IPS-15b (cell line): Measurements from ENCODE around the gene ADAMTS15.
"Not testable (repeated sequence)": the region's sequence is repeated elsewhere in the genome, so short reads cannot be mapped to it uniquely, and the experiment has no call there.

Experiments used
- H3K27me3 ChIP-seq: one replicate; pipeline ENCODE4 v1.6.1; 2013; ENCODE audit warnings: low read length; ENCODE audit not compliant: control insufficient read depth, insufficient read depth
- H3K36me3 ChIP-seq: one replicate; pipeline ENCODE4 v1.6.1; 2013; ENCODE audit warnings: low read length; ENCODE audit not compliant: control insufficient read depth, insufficient read depth
- H3K4me1 ChIP-seq: one replicate; pipeline ENCODE4 v1.6.1; 2013; ENCODE audit warnings: mild to moderate bottlenecking, low read length; ENCODE audit not compliant: control insufficient read depth, insufficient read depth
- H3K4me3 ChIP-seq: one replicate; pipeline ENCODE4 v1.5.1; 2013; ENCODE audit warnings: low read depth, low read length
- H3K9ac ChIP-seq: one replicate; pipeline ENCODE4 v1.6.1; 2013; ENCODE audit warnings: low read depth, mild to moderate bottlenecking, low read length
- H3K9me3 ChIP-seq: one replicate; pipeline ENCODE4 v1.6.1; 2013; ENCODE audit warnings: mild to moderate bottlenecking, low read length; ENCODE audit not compliant: control insufficient read depth, insufficient read depth

ADAMTS15 gene

DNA sequence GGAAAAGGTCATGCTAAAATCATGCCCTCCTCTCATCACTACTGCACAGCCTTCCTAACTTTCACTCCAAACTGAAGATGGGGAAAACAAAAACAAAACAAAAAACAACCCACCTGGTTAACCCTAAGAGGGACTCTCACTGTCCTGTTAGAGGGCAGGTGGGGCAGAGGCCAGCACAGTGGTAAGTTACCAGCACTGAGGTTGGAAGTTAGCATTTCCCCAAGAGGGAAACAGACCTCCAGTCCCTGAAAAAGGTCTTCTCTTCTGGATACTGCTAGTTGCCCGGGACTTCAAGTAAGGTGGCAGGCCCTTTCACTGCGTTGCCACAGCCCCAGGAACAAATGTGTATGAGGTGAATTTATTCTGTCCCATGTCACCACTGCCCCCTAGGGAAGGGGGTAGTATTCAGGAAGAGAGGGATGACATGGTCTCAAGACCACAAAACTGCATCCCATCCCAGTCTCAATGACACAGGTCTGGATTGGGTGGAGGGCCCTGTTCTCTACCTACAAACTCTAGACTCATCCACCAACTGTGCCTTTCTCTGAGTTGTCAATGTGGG is 19.2 kb upstream of the ADAMTS15 start:
- peak overlapping the region; percentile 28 for H3K4me3 ChIP-seq
- no peaks in the 10 kb centered on the region for H3K36me3 ChIP-seq
- no peak overlapping the region for H3K9ac ChIP-seq
- H3K4me1 ChIP-seq = no peaks in the 10 kb centered on the region
- H3K9me3 ChIP-seq = no peaks in the 10 kb centered on the region
- peaks cover 46% of the 10 kb centered on the region for H3K27me3 ChIP-seq

DNA sequence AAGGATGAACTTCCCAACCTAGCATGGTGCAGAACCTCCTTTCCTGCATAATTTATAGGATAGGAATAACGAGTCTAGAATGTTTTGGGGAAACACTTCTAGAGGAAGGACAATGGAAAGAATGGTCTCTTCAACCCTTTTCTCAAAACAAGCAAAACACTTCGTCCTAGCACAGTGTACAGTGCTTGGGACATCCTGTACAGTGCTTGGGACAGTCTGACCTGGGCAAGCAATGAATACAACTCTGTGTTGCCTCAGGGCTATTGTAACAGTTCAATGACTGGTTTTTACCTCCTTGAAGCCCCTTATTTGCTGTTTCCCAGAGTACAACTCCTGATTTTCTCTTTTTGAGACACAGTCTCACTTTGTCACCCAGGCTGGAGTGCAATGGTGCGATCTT is 18.5 kb upstream of the ADAMTS15 start:
- H3K9me3 ChIP-seq = no peaks in the 10 kb centered on the region
- H3K9ac ChIP-seq = no peak overlapping the region
- H3K4me3 ChIP-seq = no peak overlapping the region
- H3K36me3 ChIP-seq = no peaks in the 10 kb centered on the region
- no peaks in the 10 kb centered on the region for H3K4me1 ChIP-seq
- H3K27me3 ChIP-seq = peaks cover 46% of the 10 kb centered on the region

DNA sequence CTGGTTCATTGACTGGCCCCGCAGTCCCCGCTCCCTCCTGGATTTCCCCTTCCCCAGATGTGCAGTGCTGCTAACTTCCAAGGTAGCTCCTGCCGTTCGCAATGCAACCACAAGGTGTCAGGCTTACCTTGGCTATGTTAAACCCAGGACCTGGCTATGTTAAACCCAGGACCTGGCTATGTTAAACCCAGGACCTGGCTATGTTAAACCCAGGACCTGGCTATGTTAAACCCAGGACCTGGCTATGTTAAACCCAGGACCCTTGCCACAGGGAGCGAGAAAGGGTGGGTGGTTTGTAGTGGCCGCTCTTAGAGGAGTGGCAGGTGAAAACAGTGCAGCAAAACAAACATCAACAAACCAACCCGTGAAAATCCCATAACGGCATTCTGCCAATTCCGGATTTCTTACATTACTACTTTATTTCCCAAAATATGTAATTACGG is 17.1 kb upstream of the ADAMTS15 start:
- Histone ChIP-seq H3K27me3 (peaks cover 37% of the 10 kb centered on the region), H3K9me3 (no peaks in the 10 kb centered on the region), H3K36me3 (no peaks in the 10 kb centered on the region), H3K4me3 (no peak overlapping the region), H3K4me1 (no peaks in the 10 kb centered on the region), H3K9ac (no peak overlapping the region)

DNA sequence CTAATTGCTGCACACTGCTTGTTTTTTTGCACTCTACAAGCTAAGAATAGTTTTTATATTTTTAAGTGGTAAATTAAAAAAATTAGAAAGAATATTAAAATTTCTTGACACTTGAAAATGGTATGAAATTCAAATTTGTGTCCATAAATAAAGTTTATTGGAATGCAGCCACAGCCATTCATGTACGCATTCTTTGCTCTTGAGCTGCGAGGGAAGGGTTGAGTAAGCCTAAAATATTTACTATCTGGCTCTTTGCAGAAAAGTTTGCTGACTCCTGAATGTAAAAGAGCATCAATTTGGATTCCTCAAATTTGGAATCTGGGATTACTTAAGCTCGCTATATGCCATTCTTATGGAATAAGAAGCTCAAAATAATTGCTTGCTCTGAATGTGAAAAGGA is 16.6 kb upstream of the ADAMTS15 start:
- Histone ChIP-seq H3K4me3 (no peak overlapping the region), H3K27me3 (peaks cover 33% of the 10 kb centered on the region)

DNA sequence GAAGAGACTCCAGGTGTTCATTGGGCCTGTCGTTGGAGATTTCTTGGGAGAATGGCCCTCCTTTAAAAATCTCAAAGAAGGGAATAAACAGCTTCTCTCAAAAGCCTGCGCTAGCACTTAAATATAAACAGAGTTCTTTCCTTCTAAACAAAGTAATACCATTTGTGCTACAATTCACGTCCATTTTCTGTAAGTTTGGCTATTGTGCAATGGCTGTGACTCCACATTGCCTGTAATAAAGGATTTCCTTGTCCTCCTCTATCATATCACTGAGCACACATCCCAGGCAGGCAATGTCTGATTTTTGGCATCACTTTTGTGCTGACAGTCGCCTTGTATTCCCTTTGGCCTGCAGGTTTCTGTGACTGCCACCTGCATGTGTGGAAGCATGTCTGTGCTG is 15.1 kb upstream of the ADAMTS15 start:
- H3K4me1 ChIP-seq = no peaks in the 10 kb centered on the region
- no peak overlapping the region for H3K4me3 ChIP-seq
- H3K36me3 ChIP-seq = no peaks in the 10 kb centered on the region
- peaks cover 23% of the 10 kb centered on the region for H3K27me3 ChIP-seq
- H3K9me3 ChIP-seq = no peaks in the 10 kb centered on the region
- H3K9ac ChIP-seq = no peak overlapping the region

More for the DNA sequence above, 16.6 kb upstream of the ADAMTS15 start:
- H3K4me1 ChIP-seq = no peaks in the 10 kb centered on the region
- no peaks in the 10 kb centered on the region for H3K9me3 ChIP-seq
- H3K9ac ChIP-seq = no peak overlapping the region
- H3K36me3 ChIP-seq = no peaks in the 10 kb centered on the region

DNA sequence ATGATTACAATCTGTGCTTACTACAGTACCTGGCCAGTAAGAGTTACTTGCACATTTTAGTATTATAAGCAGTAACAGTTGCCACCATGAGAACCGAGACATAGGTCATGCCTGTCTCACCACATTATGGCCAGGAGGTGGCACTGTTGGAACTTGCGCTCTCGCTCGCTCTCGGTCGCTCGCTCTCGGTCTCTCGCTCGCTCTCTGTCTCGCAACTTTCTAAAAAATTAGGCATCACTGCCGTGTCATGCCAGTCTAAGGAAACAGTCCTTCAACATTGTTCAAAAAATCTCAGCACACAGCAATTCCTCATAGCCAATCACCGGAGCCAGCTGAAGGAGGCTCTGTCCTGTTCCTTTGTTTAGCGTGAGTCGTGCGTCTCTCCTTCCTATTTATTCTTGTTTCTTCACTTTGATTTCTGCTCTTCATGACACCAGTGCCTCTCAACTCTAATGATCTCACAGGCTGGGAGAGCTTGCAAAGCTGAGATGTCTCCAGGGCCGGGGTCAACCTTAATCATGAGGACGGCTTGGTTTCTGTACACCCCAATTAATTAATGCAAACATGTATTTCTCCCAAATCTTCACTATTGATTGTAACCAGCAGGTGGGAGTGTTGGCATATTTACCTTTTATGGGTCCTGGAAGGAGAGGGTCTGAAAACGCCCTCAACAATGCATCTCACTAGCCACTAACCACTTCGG is 13.8 kb upstream of the ADAMTS15 start:
- Histone ChIP-seq H3K36me3 (no peaks in the 10 kb centered on the region), H3K27me3 (peaks cover 11% of the 10 kb centered on the region), H3K4me1 (no peaks in the 10 kb centered on the region), H3K4me3 (peak overlapping the region; percentile 56), H3K9me3 (no peaks in the 10 kb centered on the region), H3K9ac (no peak overlapping the region)

DNA sequence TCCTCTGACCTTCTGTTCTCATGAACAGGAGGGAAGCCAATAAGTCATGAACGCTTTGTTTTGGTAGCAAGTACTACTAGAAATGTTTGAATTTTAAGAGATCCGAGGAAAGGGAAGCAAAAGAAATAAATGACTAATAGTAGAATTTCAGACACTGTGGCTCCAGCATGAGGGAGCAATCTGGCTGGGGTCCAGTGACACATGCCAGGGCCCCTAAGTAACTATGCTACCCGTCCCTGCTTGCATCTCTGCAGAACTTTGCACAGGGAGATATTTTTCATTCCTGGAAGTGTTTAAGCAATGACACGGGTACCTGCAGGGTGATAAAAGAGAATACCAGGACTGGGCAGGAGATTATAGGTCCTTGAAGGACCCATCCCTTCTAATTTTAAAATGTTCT is 12.8 kb upstream of the ADAMTS15 start:
- no peaks in the 10 kb centered on the region for H3K4me1 ChIP-seq
- H3K27me3 ChIP-seq = peaks cover 2% of the 10 kb centered on the region
- no peaks in the 10 kb centered on the region for H3K9me3 ChIP-seq
- H3K4me3 ChIP-seq = no peak overlapping the region
- H3K36me3 ChIP-seq = no peaks in the 10 kb centered on the region
- H3K9ac ChIP-seq = no peak overlapping the region

DNA sequence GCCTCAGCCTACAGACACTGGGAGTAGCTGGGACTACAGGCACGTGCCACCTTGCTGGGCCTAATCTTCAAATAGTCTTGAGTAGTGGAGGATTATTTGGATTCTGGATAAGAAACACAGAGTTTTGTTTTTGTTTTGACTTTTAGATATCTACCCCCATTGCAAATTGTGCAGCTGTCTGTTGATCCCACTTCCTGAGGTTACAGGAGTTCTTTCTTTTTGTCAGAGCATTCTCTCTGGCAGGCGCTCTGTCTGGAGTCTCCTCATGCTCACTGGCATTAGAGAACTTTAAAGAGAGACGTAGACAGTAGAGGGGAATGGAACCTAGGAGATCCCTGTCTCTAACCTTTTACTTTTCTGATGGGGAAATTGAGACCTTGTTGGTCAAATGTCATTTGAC is 12.3 kb upstream of the ADAMTS15 start:
- Histone ChIP-seq H3K36me3 (no peaks in the 10 kb centered on the region), H3K4me3 (no peak overlapping the region), H3K4me1 (no peaks in the 10 kb centered on the region), H3K27me3 (peaks cover 3% of the 10 kb centered on the region), H3K9ac (no peak overlapping the region), H3K9me3 (no peaks in the 10 kb centered on the region)

DNA sequence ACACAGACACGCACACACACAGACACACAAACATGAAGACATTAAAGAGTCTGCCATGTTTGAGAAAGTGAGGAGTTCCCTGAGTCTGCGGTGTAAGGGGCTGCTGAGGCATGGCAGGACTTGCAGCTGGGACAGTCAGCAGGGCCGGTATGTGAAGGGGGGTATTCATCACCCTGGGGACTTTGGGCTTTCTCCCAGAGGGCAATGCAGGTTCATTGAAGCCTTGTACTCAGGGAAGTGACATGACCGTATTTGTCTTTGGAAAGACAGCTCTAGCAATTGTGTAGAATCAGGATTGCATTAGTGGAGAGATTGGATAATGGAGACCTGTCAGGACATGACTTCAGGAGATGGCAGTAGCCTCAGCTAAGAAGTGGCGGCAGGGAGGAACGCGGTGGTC is 10.6 kb upstream of the ADAMTS15 start:
- H3K27me3 ChIP-seq = peaks cover 5% of the 10 kb centered on the region
- no peaks in the 10 kb centered on the region for H3K36me3 ChIP-seq
- no peak overlapping the region for H3K4me3 ChIP-seq
- no peaks in the 10 kb centered on the region for H3K4me1 ChIP-seq
- no peak overlapping the region for H3K9ac ChIP-seq
- H3K9me3 ChIP-seq = no peaks in the 10 kb centered on the region

DNA sequence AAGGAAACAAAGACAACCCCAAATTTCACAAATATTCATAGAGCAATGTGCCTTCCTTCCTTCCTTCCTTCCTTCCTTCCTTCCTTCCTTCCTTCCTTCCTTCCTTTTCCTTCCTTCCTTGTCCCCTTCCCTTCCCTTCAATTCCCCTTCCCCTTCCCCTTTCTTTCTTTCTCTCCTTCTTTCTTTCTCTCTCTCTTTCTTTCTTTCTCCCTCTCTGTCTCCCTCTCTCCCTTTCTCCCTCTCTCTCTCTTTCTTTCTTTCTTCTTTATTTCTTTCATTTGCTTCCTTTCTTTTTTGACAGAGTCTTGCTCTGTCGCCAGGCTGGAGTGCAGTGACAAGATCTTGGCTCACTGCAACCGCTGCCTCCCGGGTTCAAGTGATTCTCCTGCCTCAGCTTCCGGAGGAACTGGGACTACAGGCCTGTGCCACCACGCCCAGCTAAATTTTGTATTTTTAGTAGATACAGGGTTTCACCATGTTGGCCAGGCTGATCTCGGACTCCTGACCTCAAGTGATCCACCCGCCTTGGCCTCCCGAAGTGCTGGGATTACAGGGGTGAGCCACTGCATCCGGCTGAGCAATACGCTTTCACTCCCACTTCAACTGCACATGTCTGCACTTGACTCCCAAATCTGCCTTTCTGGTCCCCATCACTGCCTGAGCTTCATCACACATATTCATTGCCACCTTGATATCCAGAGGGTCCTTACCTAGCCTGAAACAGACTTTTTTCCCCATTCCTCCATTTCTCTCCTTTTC is 9.9 kb upstream of the ADAMTS15 start:
- not testable (repeated sequence) for H3K4me1 ChIP-seq, H3K9ac ChIP-seq, H3K36me3 ChIP-seq, H3K4me3 ChIP-seq, H3K27me3 ChIP-seq, H3K9me3 ChIP-seq

DNA sequence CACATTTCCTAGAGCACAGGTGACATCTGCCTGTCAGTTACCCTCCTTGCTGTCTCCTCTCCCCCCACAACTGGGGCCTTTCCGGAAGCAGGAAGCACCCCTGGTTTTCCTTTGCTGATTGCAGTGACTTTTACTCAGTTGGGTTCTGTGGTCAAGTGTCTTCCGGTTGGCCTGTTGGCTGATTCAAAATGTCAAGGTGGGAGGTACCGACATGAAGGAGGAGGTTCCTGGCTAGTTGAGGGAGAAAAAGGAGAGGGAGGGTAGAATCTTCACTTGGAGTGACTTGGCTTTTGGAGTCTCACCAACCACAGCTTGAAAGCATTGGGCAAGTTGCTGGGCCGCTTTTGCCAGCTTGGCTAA is 9.3 kb upstream of the ADAMTS15 start:
- no peaks in the 10 kb centered on the region for H3K4me1 ChIP-seq
- H3K9ac ChIP-seq = no peak overlapping the region
- no peak overlapping the region for H3K4me3 ChIP-seq
- no peaks in the 10 kb centered on the region for H3K36me3 ChIP-seq
- H3K27me3 ChIP-seq = peaks cover 9% of the 10 kb centered on the region
- no peaks in the 10 kb centered on the region for H3K9me3 ChIP-seq

DNA sequence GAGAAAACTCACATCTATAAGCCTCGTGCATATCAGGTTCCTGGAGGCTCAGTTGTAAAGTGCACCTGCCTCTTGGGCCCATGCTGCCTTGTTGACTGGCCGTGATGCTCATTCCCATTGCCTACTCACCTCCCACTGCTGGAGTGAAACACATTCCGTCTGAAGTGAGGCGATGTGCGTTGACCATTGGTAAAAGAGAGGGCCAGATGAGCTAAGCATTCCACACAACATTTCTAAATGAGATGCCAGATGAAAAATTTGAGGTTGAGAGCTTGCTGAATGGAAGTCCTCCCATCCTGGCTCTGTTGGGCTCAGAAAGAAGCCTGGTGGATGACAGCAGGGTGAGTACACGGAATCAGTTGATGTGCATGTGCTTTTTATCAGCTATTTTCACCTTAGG is 8.6 kb upstream of the ADAMTS15 start:
- Histone ChIP-seq H3K4me3 (no peak overlapping the region), H3K4me1 (no peaks in the 10 kb centered on the region), H3K9ac (no peak overlapping the region), H3K36me3 (no peaks in the 10 kb centered on the region), H3K9me3 (no peaks in the 10 kb centered on the region), H3K27me3 (peaks cover 9% of the 10 kb centered on the region)
